Subcutaneous adipose tissue (tissue), 4 donors: ENCODE measurements around the gene ADAD2. TPM values are rescaled to one million over a fixed set of nuclear protein-coding genes. Genes with fewer than 3 reads are reported as not detected.

ENCODE experiments used
- CTCF ChIP-seq: fragments of 450-650 bp; IDR thresholded peaks from one replicate; pipeline ENCODE4 v1.5.1; 2016; ENCODE audit warnings: low read depth, mild to moderate bottlenecking, control low read depth, antibody characterized with exemption, moderate library complexity
- total RNA-seq, 4 donors: library from RNA; depleted of rRNA; stranded (reverse); fragments of >200 nt; gene quantifications; one replicate each; pipeline ENCODE4 v1.1.0, GENCODE V29; 2016

The ADAD2 gene
- total RNA-seq, 4 donors from 2014 or later = 3.6 to 4.4 TPM; not detected in 2

- TF ChIP-seq CTCF = no peak
These were observed 21.7 kb downstream of the ADAD2 start for GRCh38 chr16:84212631-84213030.

GRCh38 chr16:84214451-84215066, 23.6 kb downstream of the ADAD2 start:
- no peak for TF ChIP-seq CTCF

- no peak for TF ChIP-seq CTCF
These were observed 24.6 kb downstream of the ADAD2 start for GRCh38 chr16:84215531-84215930.

GRCh38 chr16:84218176-84218823, 27.3 kb downstream of the ADAD2 start:
- no peak for TF ChIP-seq CTCF

GRCh38 chr16:84218956-84219355, 28.0 kb downstream of the ADAD2 start:
- no peak for TF ChIP-seq CTCF

GRCh38 chr16:84220851-84221250, 29.9 kb downstream of the ADAD2 start:
- TF ChIP-seq CTCF = no peak

GRCh38 chr16:84223456-84223855, 32.5 kb downstream of the ADAD2 start:
- no peak for TF ChIP-seq CTCF
